Measurements from ENCODE around the gene PRAC2.

The PRAC2 gene

DNA sequence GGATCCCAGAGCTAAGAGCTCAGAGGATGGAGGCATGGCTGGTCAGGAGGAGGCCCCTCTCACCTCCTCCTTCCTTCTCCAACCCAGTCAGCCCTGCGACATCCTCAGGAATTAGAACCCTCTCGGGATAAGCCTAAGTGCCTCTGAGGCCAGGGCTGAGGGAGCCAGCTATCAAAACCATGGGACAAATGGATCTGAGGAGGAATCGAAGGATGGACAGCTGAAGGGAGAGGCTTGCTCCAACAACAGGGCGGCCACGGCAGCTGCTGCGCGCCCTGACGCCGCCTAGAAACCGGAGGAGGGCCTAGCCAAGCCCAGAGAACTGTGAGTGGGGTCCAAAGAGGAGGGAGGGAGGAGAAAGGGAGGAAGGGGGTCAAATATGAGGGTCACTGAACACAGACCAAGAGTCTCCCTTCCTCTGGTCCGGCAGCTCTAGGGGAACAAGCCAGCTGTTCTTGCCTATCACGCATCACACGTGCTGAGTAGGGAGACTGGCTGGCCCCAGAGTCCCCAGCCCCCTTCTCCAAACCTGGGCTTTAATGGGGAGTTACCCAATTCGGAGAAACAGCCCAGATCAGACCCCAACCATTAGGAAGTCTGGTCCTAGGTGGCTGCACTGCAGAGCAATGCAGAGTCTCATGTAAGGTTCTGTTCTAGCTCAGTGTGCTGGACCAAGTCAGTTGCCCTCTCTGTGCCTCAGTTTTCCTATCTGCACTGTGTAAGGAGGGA lies 11.5 kb downstream of the PRAC2 start:
- no peak for DNase-seq

DNA sequence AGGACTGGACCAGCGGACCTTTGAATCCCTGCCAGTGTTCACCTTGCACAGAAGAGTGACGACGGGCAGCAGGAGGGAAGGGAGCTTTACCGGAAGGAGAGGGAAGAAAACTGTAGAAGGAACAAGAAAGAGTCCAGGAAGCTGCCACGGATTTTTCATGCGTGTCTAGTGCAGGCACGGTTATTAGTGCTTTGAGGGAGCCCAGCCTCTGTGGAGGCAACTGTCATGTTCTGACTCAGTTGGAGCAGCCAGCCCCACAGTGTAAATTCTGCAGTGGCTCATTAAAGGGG lies 12.0 kb downstream of the PRAC2 start:
- DNase-seq: no peak

DNA sequence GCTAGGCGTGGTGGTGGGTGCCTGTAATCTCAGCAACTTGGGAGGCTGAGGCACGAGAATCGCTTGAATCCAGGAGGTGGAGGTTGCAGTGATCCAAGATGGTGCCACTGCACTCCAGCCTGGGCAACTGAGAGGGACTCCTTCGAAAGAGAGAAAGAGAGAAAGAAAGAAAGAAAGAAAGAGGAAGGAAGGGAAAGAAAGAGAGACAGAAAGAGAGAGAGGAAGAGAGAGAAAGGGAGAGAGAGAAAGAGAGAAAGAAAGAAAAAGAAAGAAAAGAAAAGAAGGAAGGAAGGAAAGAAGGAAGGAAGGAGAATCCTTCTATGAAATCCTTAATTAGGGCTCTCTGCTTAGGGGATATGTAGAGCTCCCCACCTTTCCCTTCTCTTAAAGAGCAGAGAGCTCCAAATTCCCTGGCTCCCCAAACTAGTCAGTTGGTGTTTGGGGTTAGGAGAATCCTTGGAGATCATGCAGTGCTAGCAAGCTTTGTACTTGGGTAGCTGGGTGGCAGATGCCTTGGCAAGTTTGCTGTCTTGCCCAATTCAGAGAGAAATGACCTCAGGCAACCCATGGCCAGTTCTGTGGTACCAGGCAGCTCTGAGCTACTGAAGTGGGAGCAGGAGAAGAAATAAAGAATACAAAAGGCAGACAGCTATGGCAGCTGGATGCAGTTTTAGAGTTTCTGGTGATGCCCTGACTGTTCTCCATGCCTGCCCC lies 14.5 kb downstream of the PRAC2 start:
- DNase-seq: no peak

DNA sequence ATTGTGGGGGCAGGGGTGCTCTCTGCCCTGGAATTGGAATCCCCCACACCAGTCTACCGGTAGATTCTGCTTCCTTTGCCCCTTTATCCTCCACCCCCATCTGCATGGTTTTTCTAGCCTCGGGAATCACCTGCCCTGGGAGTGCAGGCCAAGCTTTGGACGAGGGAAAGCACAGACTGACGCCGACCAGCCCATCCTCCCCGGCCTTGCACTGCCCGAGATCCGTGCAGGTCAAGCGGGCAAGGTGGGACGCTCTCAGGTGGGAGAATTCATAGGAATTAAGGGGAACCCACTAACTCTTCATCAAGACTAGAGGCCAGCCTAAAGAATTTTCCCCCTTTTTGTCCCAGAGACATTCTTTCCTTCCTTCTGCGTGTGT lies 15.4 kb downstream of the PRAC2 start:
- DNase-seq: no peak

DNA sequence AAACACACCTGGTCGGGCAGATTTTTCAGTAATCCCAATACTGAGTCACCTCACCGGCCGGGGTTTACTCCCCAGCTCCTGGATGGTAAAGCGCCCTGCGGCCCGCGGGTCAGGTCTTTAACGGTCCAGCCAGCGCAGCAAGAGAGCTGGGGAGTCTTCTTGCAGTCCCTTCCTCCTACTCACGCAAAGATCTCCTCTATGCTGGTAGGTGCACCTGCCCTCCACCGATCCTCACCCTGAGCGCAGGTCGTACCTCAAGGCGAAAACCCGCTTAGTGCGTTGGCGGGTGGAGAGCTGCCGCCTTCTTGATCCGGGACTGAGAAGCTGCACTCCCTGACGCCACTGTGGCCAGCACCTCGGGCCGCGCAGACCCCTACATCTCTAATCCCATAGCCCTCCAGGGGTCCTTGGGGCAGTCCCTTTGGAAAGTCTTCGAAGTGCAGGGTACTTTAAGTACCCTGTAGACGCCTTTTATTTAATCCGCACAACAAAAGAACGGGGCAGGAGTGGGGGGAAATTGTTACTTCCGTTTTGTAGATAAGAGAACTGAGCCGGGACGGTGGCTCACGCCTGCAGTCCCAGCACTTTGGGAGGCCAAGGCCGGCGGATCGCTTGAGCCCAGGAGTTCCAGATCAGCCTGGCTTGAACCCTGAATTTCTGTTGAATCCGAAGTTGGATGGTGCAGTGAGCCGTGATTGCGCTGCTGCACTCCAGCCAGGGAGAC lies 16.0 kb downstream of the PRAC2 start:
- peak; percentile 59 for DNase-seq

DNA sequence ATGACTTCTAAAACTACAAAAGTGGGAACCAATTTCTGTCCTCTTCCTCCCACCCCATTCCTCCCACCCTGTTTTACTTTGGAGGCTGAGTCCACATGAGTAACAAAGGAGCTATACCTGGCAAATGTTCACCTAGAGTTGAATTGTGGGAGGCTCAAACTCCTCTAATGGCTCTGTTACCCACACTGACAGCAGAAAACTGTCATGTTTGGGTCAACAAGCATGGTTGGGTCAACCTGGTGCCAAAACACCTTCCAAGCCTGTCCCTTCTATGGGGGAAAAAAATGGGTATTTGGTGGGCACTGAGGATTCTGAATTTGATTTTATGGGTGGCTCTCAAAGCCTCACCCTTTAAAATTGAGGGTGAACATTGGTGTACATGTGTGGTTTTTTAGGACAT lies 17.6 kb downstream of the PRAC2 start:
- no peak for DNase-seq

DNA sequence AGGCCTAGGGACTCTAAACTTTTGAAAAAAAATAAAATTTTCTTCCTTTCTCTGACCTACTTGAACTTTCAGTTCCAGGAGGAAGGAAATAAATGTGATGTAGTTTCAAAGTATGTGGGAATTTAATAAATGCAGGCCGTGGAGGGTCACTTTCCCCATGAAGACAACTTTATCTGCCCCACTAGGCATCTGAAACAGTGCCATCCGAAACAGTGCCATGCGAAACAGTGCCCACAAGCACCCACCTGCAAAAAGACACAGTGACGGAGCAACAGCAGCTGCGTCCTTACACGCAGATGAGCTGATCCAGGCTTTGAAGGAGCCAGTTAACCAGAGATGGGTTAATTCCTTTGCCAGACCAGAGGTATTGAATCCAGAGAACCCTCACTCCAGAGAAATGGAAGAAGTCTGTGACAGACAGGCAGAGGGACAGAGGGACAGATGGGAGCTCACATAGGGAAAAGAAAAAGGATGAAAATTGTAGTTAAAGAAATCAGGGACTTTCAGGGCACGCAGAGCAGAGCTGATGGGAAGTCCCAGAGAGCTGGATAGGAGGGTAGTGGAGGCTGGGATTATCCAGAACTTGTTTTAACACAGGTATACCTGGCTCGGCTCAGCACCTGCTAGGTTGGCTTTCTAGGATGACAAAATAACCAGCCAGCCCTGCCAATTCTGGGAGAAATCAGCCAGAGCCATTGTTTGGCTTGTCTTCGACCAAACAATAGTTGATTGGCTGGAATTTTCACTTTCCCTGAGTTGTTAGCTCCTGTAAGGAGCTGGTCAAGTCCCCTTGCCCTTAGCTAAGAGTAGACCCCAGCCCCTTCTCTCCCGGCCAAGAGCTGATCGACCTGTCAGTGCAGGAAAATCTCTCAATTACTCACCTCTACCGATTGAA lies 22.6 kb downstream of the PRAC2 start:
- DNase-seq: no peak

DNA sequence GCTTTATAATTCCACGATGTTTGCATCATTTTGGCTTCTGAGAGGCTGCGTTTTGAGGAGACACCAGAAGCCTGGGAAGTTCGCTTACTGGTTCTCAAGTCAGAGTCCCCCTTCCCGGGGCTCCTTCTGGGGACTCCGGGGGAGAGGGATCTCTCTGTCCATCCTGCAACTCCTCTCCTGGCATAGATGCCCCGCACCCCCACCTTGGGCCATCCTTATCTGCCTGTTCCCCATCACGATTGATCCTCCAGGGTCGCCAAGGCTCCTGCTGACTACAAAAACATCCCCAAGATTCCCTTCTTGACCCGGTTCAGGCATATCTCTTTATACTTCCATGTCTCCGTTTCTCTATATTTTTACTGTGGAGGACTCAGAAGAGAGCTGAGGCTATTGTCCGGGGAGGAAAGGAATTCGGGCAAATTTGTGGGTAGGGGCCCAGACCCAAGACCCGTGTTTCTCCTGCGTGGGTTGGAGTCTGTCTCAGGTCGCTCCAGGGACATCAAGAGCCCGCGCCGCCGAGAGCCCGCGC lies 24.0 kb downstream of the PRAC2 start:
- no peak for DNase-seq

DNA sequence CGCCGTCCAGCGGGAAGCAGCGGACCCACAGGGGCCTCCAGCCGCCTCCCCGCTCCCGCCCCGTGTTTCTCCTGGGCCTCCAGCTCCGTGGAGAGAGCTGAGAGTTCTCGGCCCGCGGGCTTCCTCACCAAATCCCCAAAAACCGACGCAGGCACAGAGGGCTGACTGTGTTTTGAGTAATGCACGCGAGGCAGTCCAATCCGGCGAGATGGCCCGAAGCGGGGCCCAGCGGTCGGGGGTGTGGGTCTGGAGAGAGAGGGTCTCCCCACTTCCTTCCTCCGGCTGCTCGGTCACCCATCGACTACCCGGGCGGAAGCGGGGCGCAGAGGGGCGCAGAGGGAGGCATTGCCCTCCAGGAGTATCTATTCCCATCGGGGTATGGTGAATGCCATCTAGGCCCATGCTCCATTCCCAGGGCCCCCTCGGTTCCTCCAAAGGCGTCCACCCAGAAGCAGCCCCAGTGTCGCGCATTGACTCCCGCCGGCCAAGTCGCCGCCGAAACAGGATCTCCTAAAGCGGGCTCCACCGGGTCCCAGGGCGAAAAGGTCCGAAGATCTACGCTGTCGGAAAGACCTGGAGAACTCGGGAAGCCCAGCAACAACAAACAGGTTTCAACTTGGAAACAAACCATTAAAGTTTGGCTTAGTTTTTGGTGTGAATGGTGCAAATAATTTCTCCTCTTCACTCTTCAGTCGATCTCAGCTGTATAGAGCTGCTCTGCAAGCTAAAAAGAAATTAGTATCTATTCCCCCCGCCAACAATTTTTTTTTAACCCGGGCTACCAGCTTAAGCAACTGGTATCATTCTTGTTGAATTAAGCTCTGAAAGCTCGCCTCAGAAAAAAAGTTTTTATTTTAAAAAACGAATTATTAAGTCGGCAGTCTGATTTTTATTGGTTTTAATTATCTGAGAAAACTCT lies 24.7 kb downstream of the PRAC2 start:
- no peak for DNase-seq

DNA sequence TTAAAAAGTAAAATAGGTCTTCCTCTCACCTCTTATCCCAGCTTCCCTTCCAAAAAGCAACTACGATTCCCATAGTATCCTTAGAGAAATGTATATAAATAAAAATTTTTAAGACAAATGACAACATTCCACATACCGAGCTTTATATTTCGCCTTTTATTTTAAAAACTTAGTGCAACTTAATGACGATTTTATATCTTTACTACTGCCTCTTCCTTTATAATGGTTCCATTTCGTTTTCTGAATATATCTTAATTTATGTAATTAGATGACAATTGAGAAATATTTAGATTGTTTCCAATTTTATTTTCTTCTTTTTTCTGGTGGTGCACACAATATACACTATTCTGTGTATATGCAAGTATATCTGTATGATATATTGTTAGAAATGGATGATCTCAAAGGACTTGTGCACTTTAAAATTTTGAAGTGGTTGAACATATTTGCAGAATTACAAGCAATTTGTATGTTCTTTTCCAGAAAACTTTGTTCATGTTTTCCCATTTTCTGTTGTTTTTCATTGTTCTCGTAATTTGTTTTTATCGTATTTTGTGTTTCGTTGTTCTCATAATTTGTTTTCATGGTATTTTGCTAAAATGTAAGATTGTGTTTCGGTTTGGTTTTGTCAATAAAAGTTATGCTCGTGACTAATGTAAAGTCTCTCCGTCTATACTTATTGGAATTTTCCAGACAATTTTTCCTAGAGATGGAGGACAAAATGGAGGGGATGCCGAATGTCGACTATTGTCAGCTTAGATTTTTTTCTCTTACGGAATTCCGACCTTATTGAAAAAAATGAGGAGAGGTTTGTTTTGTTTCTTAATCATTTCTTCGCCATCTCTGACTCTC lies 26.0 kb downstream of the PRAC2 start:
- DNase-seq: no peak

DNA sequence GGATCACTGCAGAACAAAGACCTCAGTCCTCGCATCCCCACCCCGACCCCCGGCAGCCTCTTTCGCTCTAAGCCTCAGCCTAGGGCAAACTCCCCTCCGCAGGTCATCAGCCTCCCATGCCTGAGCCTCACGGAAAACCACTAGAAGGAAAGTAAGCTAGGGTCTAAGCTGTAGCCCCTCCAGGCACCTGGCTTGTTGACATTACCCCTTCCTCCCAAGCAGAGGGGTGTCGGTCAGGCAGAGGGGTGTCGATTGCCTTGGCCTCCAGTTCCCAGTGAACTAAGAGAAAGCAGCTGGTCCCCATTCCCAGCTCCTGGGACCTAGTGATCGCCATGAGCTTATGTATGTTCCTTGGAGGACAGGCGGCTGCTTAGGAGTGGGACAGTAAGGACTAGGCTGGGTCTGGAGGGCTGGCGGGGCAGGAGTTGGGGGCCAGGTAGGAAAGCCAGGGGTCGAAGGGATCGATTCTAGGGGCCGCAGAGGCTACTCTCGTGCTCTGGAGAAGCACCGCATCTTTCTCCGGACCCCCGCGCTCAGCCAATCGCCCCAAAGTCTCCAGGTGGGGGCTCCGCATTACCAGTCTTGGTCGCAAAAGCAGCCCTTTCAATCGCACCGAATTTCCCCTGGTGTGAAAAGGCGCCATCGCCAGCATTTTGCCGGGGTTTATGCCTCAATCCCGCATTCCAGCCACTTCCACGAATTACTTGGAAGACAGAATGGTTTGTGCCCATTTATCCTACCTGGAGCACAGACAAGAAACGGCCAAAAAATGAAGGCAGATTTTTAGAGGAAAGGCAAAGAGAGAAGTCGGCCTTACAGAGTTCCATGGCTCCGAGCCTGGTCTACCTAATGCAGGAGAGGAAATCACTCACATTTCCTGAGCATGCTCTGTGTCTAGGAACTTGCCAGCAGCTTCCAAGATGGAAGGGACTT lies 26.9 kb downstream of the PRAC2 start:
- DNase-seq: no peak

DNA sequence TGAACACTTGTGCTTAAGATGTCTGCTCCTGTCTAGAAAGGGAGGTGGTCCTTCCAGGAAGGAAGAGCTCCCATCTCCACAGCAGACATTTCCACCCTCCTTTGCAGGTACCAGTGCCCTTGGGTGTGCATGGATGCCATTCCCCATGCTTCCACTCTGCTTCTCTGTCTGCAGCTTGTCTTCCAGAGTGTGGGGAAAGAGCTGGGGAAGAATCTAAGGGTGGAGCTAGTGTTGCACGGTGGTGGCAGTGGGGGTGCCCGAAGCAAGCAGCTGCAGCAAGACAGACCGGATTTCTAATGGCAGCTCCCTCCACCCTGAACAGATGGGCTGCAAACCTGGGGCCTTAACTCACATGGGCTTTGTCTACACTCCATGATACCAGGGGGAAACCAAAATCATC lies 28.2 kb downstream of the PRAC2 start:
- DNase-seq: no peak

DNA sequence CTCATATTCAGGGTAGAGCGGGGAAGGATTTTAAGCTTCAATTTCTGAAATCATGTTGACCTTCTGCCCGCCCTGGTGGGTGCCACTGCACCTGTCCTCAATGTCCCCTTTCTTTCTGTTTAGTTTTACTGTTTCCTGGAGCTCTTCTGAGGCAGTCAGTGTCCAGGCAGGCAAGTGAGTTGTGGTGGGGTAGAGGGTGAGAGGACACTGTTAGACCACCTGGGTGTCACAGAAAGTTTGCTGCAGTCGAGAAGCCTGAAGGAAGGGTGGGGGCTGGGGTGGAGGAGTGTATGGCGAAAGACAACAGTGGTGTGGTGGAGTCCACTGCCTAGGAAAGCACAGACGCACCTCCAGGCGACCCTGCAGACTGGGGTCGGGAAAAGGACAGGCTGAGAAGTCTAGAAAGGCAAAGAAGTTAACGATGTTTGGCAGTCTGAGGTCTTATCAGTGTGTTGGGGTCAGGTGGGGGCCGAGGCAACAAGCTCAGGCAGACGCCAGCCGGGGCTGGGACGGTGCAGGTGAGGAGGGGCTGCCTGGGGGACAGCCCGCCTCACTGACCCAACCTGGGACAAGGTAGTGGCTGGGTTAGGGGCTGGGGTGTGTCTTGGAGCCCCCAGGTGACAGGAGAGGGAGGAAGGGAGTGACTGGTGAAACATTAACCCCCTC lies 28.9 kb downstream of the PRAC2 start:
- DNase-seq: no peak

DNA sequence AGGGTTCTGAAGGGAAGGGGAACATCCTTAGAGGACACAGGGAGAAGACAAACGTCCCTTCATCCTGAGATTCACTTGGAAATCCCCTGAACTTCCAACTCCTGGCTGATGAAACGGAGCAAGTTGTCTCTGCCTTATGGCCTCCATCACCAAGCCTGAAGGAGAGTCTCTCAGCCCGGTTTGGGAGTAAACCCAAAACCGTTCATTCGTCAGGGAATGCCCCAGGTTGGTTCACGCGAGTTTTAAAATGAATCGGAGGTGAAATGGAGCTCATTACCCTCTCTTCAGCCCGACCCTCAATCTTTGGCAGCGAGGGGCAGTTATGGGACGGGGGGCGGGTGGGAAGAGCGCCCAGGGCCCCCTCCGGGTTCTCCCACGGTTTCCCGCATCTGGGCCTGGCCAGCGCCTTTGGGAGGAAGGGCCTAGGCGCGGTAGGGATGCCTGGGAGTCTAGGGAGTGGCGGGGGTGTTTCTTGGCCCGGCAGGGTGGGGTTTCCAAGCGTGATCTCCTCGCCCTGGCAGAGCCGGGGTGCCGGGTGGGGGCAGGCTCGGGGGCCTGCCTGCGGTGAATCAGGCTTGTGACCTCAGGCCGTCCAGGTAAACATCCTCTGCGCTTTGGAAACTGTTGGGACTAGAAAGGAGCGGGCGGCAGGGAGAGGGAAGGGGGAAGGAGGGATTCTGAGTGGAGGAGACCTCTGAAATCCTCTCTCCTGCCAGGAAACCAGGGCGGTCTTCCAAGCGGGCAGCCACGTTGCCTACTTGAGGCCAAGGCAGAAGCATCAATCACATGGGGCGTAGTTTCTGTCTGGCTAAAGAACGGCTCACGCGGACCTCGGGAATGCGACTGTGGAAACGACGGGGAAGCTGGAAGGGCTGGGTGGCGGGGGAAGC lies 29.7 kb downstream of the PRAC2 start:
- DNase-seq: no peak

DNA sequence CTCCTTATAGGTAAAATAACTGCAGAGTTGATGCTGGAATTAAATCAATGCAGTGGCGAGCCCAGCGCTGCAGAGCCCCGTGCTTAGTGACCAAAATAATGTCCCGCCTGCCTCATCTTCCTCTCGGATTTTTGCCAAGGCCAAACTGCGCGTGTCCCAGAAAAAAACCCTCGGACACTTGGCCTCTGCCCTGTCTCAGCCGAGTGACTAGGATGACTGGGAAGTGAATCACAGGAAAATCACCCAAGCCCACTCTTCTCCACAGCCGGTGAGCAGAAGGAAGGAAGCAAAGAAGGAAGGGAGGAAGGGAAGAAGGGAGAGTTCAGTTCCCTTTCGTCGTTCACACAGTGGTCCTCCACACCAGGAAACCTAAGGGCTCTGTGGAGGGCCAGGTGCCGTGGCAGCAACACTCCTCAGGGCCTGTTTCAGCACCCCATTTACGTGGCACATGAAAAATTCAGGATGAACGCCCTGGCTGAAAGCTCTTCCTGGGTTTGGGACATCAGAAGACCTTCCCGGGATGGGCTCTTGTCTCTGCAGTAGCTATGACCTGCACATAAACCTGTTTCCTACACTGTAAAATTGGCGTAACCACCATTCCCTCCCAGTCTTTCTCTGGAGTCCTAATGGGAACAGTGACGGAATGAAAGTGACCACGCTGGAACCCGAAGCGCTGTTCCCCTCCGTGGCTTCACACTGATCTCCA lies 31.0 kb downstream of the PRAC2 start:
- no peak for DNase-seq

DNA sequence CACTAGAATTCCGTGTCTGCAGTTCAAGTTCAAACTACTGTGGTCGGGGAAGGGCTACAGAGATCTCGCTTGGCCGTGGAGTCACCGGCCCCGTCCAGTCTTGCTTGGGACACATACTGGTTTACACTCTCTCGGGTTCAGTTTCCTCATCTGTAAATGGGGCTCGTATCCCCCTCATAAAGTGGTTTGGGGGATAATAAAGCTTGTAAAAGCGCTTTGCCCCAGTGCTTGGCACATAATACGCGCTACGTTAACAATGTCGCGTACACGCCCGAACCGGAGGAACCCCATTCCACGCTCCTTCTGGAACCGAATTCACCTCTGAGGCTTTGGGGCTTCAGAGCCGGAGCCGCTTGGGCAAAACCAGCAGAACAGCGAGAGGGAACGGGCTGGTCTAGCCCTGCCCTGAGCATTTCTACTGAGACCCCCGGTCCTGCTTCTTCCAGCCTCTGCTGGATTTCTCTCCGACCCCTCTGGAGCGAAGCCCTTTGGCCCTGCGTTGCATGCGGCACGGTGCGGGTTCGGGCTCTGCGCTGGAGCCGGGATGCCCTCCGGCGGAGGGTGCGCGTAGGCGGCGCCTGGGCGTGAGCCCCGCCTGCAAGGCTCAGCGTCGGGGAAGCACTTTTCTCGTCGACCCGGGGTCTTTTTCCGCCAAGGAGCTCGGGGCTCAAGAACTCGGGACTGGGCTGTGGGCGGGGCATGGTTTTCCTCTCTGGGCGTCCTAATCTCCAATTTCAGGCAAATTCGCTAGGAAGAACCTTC lies 31.7 kb downstream of the PRAC2 start:
- no peak for DNase-seq

DNA sequence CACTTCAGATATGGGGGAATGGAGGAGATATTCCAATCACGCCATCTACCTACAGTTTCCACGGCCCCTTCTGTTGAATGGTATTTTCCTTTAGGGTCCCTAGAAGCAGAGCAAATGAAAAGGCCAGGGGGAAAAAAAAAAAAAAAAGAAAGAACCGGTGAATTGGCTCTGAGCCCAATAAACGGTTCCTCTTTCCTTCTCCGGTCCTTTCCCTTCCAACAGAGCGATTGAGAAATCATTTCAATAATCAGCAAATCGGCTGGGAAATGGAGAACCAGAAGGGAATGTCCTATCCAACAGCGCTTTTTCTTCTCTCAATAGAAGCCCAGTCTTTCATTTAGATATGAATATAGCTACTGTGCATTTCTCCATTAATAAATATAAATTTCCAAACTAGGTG lies 32.4 kb downstream of the PRAC2 start:
- no peak for DNase-seq

Measured in activated CD8-positive, alpha-beta memory T cell treated with anti-CD3 and anti-CD28 coated beads for 24 hours (primary cell).